ENCODE data around the gene FCER1A.

Gene FCER1A

DNA sequence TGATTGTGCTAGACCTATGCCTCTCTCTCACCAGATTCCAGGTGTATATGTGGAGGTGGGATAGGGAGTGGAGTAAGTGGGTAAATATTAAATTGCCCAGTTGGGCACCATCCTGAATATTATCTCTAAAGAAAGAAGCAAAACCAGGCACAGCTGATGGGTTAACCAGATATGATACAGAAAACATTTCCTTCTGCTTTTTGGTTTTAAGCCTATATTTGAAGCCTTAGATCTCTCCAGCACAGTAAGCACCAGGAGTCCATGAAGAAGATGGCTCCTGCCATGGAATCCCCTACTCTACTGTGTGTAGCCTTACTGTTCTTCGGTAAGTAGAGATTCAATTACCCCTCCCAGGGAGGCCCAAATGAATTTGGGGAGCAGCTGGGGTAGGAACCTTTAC lies at the start of gene FCER1A:
FCER1A (plus strand) TSS at position 242 of the 400 bp plus-strand sequence; CDS start at position 271, 29 bp downstream.
- Histone ChIP-seq H3K9me3 (ENCODE audit: low read length) (no peaks in the 10 kb centered on the region), H3K4me1 (ENCODE audit: insufficient read depth, low read length) (no peaks in the 10 kb centered on the region), H2AFZ (ENCODE audit: low read depth, low read length) (no peak within 1 kb of the TSS), H3K4me3 (ENCODE audit: low read length) (no peak within 1 kb of the TSS), H3K36me3 (ENCODE audit: insufficient read depth, low read length) (no peaks in the 10 kb centered on the region), H3K27me3 (ENCODE audit: insufficient read depth, low read length) (peaks cover 2% of the 10 kb centered on the region)

DNA sequence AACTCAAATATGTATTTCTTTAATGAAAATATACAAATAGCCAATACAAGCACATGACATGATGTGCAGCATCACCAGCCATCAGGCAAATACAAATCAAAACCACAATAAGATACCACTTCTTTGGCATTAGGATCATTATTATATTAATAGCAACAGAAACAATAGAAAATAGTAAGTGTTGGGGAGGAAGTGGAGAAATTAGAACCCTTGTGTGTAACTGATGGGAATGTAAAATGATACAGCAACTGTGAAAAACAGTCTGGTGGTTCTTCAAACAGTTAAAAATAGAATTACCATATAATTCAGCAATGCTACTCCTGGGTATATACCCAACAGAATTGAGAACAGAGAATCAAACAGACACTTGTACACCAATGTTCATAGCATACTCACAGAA lies 40.8 kb upstream of the FCER1A start:
- no peaks in the 10 kb centered on the region for H3K27me3 ChIP-seq (ENCODE audit: insufficient read depth, low read length)
- no peak overlapping the region for H3K4me3 ChIP-seq (ENCODE audit: low read length)
- no peaks in the 10 kb centered on the region for H3K9me3 ChIP-seq (ENCODE audit: low read length)
- H2AFZ ChIP-seq (ENCODE audit: low read depth, low read length): no peak overlapping the region
- no peaks in the 10 kb centered on the region for H3K36me3 ChIP-seq (ENCODE audit: insufficient read depth, low read length)
- H3K4me1 ChIP-seq (ENCODE audit: insufficient read depth, low read length): no peaks in the 10 kb centered on the region

DNA sequence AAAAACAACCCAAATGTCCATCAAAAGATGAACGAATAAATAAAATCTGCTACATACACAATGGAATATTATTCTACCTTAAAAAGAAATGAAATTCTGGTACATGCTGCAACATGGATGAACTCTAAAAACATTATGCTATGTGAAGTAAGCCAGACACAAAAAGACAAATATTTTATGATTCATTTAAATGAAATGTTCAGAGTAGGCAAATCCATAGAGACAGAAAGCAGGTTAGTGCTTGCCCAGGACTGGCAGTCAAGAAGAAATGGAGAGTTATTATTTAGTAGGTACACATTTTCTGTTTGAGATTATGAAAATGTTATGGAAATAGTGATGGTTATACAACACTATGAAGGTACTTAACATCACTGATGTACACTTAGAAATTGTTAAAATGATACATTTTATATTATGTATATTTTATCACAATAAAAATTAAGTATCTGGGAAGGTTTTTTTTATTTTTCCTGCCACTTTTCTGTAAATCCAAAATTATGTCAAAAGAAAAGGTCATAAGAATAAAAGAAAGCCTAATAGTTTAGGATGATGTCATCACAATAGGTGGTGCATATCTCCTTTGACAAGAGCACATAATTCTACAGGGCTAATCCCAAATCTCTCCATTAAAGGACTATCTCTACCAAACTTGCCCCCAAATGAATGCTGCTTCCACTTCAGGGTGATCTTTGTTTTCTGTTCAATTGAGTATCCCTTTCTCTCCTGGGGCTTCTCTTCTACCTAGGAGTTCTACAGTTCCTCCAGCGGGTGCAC lies 40.2 kb upstream of the FCER1A start:
- H3K27me3 ChIP-seq (ENCODE audit: insufficient read depth, low read length): no peaks in the 10 kb centered on the region
- no peaks in the 10 kb centered on the region for H3K9me3 ChIP-seq (ENCODE audit: low read length)
- H3K36me3 ChIP-seq (ENCODE audit: insufficient read depth, low read length): no peaks in the 10 kb centered on the region
- no peak overlapping the region for H3K4me3 ChIP-seq (ENCODE audit: low read length)
- H2AFZ ChIP-seq (ENCODE audit: low read depth, low read length): no peak overlapping the region
- no peaks in the 10 kb centered on the region for H3K4me1 ChIP-seq (ENCODE audit: insufficient read depth, low read length)

DNA sequence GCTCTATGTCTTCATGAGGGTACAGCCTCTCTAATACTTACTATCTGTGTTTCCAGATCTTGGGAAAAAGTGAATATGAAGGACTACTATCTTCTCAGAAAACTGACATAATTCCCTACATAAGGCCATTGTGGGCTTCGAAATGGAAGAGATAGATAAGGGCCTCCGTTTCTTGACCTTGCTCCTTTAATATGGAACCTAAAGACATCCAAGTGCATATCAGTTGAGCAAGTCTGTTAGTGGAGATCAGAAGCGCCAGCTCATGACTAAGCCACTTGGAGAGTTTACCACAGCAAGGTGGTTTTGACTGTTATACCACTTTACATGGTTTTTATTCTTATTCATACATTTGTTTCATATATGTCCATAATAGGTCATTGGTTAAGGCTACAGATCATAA lies 35.3 kb upstream of the FCER1A start:
- no peaks in the 10 kb centered on the region for H3K27me3 ChIP-seq (ENCODE audit: insufficient read depth, low read length)
- H3K9me3 ChIP-seq (ENCODE audit: low read length): no peaks in the 10 kb centered on the region
- H2AFZ ChIP-seq (ENCODE audit: low read depth, low read length): no peak overlapping the region
- no peaks in the 10 kb centered on the region for H3K4me1 ChIP-seq (ENCODE audit: insufficient read depth, low read length)
- no peaks in the 10 kb centered on the region for H3K36me3 ChIP-seq (ENCODE audit: insufficient read depth, low read length)
- H3K4me3 ChIP-seq (ENCODE audit: low read length): no peak overlapping the region

DNA sequence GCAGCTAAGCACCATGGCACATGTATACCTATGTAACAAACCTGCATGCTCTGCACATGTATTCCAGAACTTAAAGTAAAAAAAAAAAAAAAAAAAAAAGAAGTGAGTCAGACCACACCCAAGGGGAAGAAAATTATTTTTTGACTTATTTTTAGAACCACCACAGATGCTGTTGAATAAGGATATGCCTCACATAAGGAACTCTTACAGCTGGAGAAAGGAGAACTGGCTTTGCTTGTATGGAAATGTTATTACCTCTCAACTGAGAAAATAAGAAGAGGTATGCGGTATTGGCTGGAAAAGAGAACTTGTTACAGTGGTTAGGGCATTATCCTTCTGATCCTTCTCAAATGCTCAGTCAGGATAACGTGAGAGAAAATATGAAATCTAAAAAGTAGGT lies 27.5 kb upstream of the FCER1A start:
- no peaks in the 10 kb centered on the region for H3K4me1 ChIP-seq (ENCODE audit: insufficient read depth, low read length)
- no peak overlapping the region for H2AFZ ChIP-seq (ENCODE audit: low read depth, low read length)
- no peak overlapping the region for H3K4me3 ChIP-seq (ENCODE audit: low read length)
- no peaks in the 10 kb centered on the region for H3K9me3 ChIP-seq (ENCODE audit: low read length)
- H3K27me3 ChIP-seq (ENCODE audit: insufficient read depth, low read length): peaks cover 10% of the 10 kb centered on the region
- no peaks in the 10 kb centered on the region for H3K36me3 ChIP-seq (ENCODE audit: insufficient read depth, low read length)

DNA sequence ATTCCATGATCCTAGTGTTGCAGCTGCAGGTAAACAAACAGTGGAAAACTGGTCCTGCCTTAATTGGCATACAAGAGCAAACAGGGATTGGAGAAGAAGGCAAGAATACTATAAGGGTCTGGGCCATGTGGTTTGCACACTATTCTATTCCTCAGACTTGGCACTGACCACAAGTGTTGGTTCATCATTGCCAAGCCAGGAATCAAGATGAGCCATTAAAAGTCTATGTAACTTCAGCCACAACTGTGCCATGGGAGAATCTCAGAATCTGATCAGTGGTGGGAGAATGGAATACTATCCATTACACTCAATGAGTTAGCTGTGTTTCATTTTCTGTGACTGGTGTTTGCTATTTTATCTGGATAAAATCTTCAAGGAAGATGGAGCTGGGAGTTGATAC lies 26.2 kb upstream of the FCER1A start:
- no peak overlapping the region for H3K4me3 ChIP-seq (ENCODE audit: low read length)
- H2AFZ ChIP-seq (ENCODE audit: low read depth, low read length): no peak overlapping the region
- H3K36me3 ChIP-seq (ENCODE audit: insufficient read depth, low read length): no peaks in the 10 kb centered on the region
- H3K27me3 ChIP-seq (ENCODE audit: insufficient read depth, low read length): peaks cover 10% of the 10 kb centered on the region
- H3K9me3 ChIP-seq (ENCODE audit: low read length): no peaks in the 10 kb centered on the region
- H3K4me1 ChIP-seq (ENCODE audit: insufficient read depth, low read length): no peaks in the 10 kb centered on the region

DNA sequence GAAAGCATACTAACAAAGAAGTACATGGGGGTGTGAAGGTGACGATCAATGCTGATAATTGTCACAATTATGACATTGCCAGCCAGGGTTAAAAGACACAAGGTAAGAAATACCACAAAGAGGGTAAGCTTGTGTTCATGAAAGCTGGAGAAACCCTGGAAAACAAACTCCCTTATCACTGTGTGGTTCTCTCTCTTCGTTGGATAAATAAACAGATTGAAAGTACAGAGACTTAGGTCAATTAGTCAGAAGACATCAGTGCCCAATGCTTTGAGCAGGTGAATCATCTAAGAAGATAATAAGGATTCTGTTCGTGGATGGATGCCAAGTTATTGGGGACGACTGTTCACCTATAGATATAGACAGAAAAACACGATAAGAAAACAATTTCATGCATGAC lies 22.4 kb upstream of the FCER1A start:
- H2AFZ ChIP-seq (ENCODE audit: low read depth, low read length): no peak overlapping the region
- H3K27me3 ChIP-seq (ENCODE audit: insufficient read depth, low read length): peaks cover 10% of the 10 kb centered on the region
- H3K9me3 ChIP-seq (ENCODE audit: low read length): no peaks in the 10 kb centered on the region
- no peak overlapping the region for H3K4me3 ChIP-seq (ENCODE audit: low read length)
- H3K4me1 ChIP-seq (ENCODE audit: insufficient read depth, low read length): no peaks in the 10 kb centered on the region
- H3K36me3 ChIP-seq (ENCODE audit: insufficient read depth, low read length): no peaks in the 10 kb centered on the region

DNA sequence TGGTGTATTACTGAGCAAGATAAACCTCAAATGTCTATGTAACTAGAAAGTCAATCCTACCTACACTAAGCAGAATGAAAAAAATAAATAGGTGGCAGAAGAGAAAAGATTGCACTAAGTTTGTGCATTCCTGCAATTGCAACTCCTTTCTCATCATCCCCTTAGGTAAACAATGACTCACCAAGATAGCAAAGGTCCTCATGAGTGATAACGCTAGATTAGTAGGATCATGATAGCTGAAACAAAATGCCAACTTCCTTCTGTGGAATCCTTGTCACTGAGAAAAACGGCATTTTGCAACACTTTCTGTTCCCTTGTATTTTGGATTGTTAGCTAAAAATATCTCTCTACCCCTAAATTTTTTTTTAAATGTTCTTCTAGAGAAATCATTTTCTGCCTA lies 20.0 kb upstream of the FCER1A start:
- H3K4me1 ChIP-seq (ENCODE audit: insufficient read depth, low read length): no peaks in the 10 kb centered on the region
- no peak overlapping the region for H2AFZ ChIP-seq (ENCODE audit: low read depth, low read length)
- H3K9me3 ChIP-seq (ENCODE audit: low read length): no peaks in the 10 kb centered on the region
- H3K4me3 ChIP-seq (ENCODE audit: low read length): no peak overlapping the region
- H3K36me3 ChIP-seq (ENCODE audit: insufficient read depth, low read length): no peaks in the 10 kb centered on the region
- peaks cover 10% of the 10 kb centered on the region for H3K27me3 ChIP-seq (ENCODE audit: insufficient read depth, low read length)

DNA sequence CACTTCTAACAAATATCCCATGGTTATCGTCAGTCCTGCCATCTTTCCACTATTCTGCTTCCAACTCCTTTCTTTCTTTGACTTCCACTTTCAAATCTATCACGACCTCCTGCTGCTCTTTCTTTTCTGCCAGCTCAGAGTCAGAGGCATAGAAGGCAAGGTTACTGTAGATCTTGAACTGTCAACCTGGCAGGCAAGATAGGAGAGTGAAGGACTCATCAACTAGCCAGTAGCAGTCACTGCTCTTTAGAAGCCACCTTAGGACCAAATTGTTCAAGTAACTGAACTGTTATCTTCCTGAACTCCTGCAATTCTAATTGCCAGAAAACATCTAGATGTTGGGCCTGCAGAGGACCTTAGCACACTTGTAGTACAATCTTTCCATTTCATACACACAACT lies 13.1 kb upstream of the FCER1A start:
- H2AFZ ChIP-seq (ENCODE audit: low read depth, low read length): no peak overlapping the region
- no peaks in the 10 kb centered on the region for H3K4me1 ChIP-seq (ENCODE audit: insufficient read depth, low read length)
- no peaks in the 10 kb centered on the region for H3K9me3 ChIP-seq (ENCODE audit: low read length)
- H3K4me3 ChIP-seq (ENCODE audit: low read length): no peak overlapping the region
- H3K27me3 ChIP-seq (ENCODE audit: insufficient read depth, low read length): no peaks in the 10 kb centered on the region
- H3K36me3 ChIP-seq (ENCODE audit: insufficient read depth, low read length): no peaks in the 10 kb centered on the region

DNA sequence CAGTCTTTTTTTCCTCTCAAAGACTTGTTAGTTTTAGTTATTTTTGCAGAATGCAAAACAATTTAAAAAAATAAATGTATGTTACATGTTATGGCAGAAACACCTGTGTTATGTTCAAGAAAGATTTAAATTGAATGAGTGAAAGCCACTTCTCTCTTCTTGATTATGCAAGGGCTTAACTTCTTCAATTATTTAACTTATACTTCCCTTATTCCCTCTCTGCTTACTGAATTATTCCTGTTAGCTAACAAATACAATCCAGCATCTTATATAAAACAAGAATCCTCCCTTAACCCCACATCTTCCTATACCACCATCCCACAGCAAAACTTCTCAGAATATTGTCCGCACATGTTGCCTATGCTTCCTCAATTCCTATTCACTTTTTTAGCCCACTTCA lies 10.7 kb upstream of the FCER1A start:
- H3K27me3 ChIP-seq (ENCODE audit: insufficient read depth, low read length): peaks cover 3% of the 10 kb centered on the region
- H3K36me3 ChIP-seq (ENCODE audit: insufficient read depth, low read length): no peaks in the 10 kb centered on the region
- H3K9me3 ChIP-seq (ENCODE audit: low read length): no peaks in the 10 kb centered on the region
- no peak overlapping the region for H2AFZ ChIP-seq (ENCODE audit: low read depth, low read length)
- no peak overlapping the region for H3K4me3 ChIP-seq (ENCODE audit: low read length)
- H3K4me1 ChIP-seq (ENCODE audit: insufficient read depth, low read length): no peaks in the 10 kb centered on the region

DNA sequence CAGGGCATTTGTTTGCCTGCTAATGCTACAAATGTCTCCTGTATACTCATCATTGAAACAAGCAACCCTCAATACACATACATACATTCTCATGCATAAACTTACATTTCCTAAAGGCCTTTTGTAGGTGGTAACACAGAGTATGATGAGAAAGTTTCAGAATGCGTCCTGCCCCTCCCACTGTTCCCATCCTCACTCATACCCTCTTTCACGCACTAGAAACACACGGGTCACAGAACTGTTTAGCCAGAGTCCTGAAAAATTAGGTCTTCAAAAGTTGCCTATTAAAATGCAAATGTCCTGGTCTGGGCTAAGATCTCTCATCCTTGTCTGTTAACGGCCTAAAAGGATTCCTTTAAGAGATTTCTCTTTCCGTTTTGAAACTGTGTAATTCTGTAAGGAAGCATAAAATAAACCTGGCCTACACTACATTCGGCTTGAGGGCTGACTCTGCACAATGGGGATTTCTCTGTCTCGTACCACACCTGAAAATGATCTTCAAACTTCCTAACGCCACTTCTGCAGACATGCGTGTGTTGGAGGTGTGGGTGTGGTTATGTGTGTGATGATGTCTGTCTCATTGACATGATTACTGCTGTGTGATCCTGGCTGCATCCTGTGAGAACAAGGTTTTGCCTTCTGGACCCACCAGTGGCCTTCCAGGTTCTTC lies 5.3 kb upstream of the FCER1A start:
- Histone ChIP-seq H3K4me1 (ENCODE audit: insufficient read depth, low read length) (no peaks in the 10 kb centered on the region), H2AFZ (ENCODE audit: low read depth, low read length) (no peak overlapping the region), H3K4me3 (ENCODE audit: low read length) (no peak overlapping the region), H3K9me3 (ENCODE audit: low read length) (no peaks in the 10 kb centered on the region), H3K27me3 (ENCODE audit: insufficient read depth, low read length) (peaks cover 5% of the 10 kb centered on the region), H3K36me3 (ENCODE audit: insufficient read depth, low read length) (no peaks in the 10 kb centered on the region)

DNA sequence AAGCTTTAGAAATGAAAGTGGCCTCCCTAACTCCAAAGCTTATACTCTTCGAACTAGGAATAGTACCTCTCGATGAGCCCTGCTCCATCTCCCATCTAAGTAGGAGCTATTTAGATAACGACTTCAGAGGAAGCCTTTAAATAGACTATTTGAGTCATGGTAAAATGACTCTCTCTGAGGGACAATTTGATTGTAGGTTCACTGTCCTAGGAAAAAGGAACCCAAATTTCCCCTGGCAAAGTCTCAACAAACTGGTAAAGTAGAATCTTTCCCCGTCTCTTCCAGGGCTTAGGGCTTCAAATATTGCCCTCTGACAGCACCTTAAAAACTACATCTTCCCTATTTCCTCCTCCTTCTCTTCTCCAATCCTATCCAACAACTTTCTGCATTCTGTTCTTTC lies 2.0 kb upstream of the FCER1A start:
- no peaks in the 10 kb centered on the region for H3K9me3 ChIP-seq (ENCODE audit: low read length)
- no peak overlapping the region for H3K4me3 ChIP-seq (ENCODE audit: low read length)
- no peak overlapping the region for H2AFZ ChIP-seq (ENCODE audit: low read depth, low read length)
- no peaks in the 10 kb centered on the region for H3K36me3 ChIP-seq (ENCODE audit: insufficient read depth, low read length)
- peaks cover 5% of the 10 kb centered on the region for H3K27me3 ChIP-seq (ENCODE audit: insufficient read depth, low read length)
- no peaks in the 10 kb centered on the region for H3K4me1 ChIP-seq (ENCODE audit: insufficient read depth, low read length)

DNA sequence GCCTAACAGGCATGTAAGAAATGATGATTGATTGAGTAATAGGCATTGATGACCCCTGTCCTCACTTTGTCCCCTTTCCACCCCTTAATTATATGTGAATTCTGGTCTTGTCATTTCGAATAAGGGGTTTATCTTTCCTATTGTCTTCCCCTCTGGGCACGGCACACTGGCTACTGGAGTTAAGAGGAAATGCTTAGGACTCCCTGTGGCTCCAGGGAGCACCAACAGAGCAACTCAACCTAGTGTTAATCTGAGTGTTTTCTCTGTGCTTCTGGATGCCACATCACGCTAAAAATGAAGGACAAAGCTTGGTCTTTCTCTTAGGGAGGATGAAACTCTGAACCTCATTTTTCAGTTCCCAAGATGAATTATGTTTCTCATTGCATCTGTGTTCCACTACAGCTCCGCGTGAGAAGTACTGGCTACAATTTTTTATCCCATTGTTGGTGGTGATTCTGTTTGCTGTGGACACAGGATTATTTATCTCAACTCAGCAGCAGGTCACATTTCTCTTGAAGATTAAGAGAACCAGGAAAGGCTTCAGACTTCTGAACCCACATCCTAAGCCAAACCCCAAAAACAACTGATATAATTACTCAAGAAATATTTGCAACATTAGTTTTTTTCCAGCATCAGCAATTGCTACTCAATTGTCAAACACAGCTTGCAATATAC lies 5.3 kb downstream of the FCER1A start:
- no peak overlapping the region for H2AFZ ChIP-seq (ENCODE audit: low read depth, low read length)
- H3K36me3 ChIP-seq (ENCODE audit: insufficient read depth, low read length): no peaks in the 10 kb centered on the region
- no peaks in the 10 kb centered on the region for H3K4me1 ChIP-seq (ENCODE audit: insufficient read depth, low read length)
- no peak overlapping the region for H3K4me3 ChIP-seq (ENCODE audit: low read length)
- no peaks in the 10 kb centered on the region for H3K9me3 ChIP-seq (ENCODE audit: low read length)
- H3K27me3 ChIP-seq (ENCODE audit: insufficient read depth, low read length): no peaks in the 10 kb centered on the region
